Measurements from ENCODE around the gene SFT2D2. TPM values are rescaled to one million over a fixed set of nuclear protein-coding genes. Genes with fewer than 3 reads are reported as not detected.

Gene SFT2D2
- total RNA-seq, 4 donors from 2014 or later = 43.7 to 81.3 (median 53.2) TPM

DNA sequence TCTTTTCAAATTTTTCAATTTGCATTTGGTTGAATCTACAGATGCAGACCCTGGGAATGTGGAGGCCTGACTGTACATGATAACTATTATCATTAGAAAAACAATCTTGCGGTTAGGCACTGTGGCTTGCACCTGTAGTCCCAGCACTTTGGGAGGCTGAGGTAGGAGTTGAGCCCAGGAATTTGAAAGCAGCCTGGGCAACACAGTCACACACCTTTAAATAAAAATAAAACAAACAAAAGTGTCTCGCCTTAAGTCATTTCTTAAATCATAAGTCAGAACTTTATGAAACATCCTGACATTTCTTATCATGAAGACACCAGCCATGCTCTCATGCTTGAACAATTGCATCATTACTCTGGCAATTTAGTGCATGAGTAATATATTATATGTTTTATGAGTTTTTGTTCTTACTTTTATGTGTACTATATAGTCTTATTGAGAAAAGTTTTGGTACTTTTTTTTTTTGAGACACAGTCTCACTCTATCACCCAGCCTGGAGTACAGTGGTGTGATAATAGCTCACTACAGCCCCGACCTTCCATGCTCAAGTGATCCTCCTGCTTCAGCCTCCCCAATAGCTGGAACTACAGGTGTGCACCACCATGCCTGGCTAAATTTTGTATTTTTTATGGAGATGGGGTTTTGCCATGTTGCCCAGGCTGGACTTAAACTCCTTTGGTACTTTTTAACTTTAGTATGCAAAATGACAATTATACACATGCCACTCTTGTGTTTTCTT lies 62.7 kb downstream of the SFT2D2 start:
- 88 to 96% methylated on average over 3 of the region's 3 CpGs for WGBS, 2 donors
- TF ChIP-seq, protein P1, sequence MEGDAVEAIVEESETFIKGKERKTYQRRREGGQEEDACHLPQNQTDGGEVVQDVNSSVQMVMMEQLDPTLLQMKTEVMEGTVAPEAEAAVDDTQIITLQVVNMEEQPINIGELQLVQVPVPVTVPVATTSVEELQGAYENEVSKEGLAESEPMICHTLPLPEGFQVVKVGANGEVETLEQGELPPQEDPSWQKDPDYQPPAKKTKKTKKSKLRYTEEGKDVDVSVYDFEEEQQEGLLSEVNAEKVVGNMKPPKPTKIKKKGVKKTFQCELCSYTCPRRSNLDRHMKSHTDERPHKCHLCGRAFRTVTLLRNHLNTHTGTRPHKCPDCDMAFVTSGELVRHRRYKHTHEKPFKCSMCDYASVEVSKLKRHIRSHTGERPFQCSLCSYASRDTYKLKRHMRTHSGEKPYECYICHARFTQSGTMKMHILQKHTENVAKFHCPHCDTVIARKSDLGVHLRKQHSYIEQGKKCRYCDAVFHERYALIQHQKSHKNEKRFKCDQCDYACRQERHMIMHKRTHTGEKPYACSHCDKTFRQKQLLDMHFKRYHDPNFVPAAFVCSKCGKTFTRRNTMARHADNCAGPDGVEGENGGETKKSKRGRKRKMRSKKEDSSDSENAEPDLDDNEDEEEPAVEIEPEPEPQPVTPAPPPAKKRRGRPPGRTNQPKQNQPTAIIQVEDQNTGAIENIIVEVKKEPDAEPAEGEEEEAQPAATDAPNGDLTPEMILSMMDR (IDR thresholded peaks at IDR 0.05) = no peak
- no peak for TF ChIP-seq POLR2A (IDR thresholded peaks at IDR 0.05)
- DNase-seq (ENCODE audit: low spot score in 2 of 2) = no peak
- no peak overlapping the region for H3K4me3 ChIP-seq (ENCODE audit: low read depth, poor library complexity, severe bottlenecking)
- intact Hi-C loops (cut with DNase I; ENCODE audit: low total_unique reads) = no loop called here

DNA sequence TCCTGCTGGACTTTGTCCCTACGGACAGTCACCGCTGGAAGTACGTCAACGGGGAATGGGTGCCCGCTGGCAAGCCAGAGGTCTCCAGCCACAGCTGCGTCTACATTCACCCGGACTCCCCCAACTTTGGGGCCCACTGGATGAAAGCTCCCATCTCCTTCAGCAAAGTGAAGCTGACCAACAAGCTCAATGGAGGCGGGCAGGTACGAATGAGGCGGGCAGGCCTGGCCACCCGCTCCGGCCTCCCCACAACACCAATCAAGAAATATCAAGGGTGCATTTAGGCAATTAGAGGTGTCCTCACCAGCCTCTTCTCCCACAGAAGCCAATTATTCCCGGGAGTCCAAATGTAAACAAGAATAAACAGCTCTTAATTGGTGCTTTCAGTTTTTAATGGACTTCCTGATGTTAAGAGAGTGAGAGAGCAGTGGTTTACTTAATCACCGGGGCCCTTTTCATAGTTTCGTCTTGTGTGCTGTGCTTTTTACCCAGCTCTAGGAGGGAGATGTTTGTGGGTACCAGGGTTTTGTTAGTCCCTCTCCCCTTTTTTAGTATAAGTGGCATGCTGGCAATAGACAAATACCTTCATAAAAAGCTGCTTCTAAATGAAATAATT lies 65.5 kb downstream of the SFT2D2 start:
- TF ChIP-seq POLR2A (IDR thresholded peaks at IDR 0.05) = no peak
- TF ChIP-seq, protein P1 (IDR thresholded peaks at IDR 0.05) = no peak
- no peak overlapping the region for H3K4me3 ChIP-seq (ENCODE audit: low read depth, poor library complexity, severe bottlenecking)
- intact Hi-C loops (cut with DNase I; ENCODE audit: low total_unique reads) = no loop called here
- WGBS, 2 donors = 91 to 95% methylated on average over 15 of the region's 15 CpGs
- no peak for DNase-seq (ENCODE audit: low spot score in 2 of 2)

DNA sequence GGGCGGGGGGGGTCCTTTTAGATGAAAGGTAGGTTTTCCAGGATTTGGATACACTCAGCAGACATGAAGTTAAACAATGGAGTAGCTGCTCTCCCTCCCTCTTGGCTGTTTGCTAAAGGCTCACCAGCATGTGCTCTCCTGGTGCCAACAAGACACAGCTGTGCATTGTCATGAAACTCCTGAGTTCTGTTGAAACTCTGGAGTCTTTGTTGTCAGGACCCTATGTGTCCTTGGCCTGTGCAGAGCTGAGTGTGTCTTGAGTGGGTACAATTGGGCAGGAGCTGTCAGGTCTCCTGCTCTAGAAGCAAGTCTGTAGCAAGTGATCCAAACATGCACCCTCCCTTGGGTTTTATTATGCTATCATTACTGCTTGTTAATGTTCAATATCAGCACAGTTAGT lies 67.6 kb downstream of the SFT2D2 start:
- H3K4me3 ChIP-seq (ENCODE audit: low read depth, poor library complexity, severe bottlenecking) = no peak overlapping the region
- WGBS, 2 donors = 87 to 93% methylated on average over 1 of the region's 1 CpG
- DNase-seq (ENCODE audit: low spot score in 2 of 2) = no peak
- TF ChIP-seq POLR2A (IDR thresholded peaks at IDR 0.05) = no peak
- TF ChIP-seq, protein P1 (IDR thresholded peaks at IDR 0.05) = no peak
- intact Hi-C loops (cut with DNase I; ENCODE audit: low total_unique reads) = no loop called here

DNA sequence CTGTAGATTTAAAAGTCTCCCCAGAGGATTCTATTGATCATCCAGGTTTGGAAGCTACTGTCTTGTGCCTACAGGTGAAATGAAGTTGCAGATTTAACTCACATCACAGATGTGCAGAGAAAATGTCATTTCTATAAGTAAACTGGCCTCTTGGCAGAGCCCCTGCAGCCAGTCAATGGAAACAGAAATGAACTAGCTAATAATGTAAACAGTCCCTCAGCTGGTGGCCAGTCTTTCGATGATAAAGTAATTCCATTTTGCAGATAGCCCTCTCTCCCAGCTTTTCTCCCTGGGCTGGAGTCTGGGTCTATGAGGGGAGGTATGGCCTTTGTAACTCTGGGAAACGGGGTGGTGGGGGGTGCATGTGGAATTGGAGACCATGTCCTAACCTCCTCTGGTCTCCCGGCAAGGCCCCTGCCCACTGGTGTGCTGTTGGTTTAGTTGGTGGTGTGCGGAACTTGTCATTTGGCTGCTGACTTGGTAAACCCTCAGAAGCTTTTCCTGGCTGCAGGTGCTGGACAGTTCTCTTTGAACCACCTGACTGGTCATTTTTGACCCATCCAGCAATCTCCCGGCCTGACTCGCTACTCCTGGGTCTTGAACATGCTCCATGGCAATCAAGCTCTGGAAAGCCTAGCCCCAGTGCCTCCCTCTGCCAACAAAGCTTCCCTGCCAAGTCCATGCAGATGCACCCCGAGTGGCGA lies 69.8 kb downstream of the SFT2D2 start:
- intact Hi-C loops (cut with DNase I; ENCODE audit: low total_unique reads) = no loop called here
- TF ChIP-seq POLR2A (IDR thresholded peaks at IDR 0.05) = no peak
- TF ChIP-seq, protein P1 (IDR thresholded peaks at IDR 0.05) = no peak
- DNase-seq (ENCODE audit: low spot score in 2 of 2) = no peak
- 92 to 96% methylated on average over 8 of the region's 8 CpGs for WGBS, 2 donors
- H3K4me3 ChIP-seq (ENCODE audit: low read depth, poor library complexity, severe bottlenecking) = no peak overlapping the region

DNA sequence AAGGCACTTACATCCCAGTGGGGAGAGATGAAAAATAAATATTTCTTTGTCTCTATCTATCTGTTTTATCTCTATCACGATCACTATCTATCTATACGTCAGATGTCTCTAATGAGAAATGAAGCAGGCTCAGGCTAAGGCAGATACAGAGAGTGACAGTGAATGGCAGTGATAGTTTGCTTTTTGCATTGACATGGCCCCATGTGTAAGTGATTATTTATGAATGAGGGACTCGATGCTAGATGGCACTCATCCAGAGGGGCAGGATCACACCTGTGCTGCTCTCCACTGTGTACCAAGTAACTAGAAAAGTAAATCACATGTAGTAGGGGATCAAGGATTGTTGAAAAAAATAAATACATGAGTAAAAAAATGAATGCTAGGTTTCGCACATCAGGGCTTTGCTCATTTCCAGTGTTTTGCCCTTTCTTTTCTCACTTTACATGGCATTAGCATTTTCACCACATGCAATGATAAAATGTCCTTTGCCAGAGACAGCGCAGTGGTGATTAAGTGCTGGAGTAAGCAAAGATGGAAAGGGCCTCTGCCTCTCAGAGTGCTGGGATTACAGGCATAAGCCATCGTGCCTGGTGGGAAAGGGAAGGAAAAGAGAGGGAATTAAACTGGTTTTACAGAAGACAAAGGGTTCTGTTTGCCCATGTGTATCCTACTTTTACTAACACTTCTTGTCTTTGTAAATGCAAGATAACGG lies 71.4 kb downstream of the SFT2D2 start:
- 79 to 81% methylated on average over 7 of the region's 7 CpGs for WGBS, 2 donors

More for the DNA sequence above, 71.4 kb downstream of the SFT2D2 start:
- intact Hi-C loops (cut with DNase I; ENCODE audit: low total_unique reads) = no loop called here
- H3K4me3 ChIP-seq (ENCODE audit: low read depth, poor library complexity, severe bottlenecking) = no peak overlapping the region
- TF ChIP-seq POLR2A (IDR thresholded peaks at IDR 0.05) = no peak
- TF ChIP-seq, protein P1 (IDR thresholded peaks at IDR 0.05) = no peak
- DNase-seq (ENCODE audit: low spot score in 2 of 2) = no peak
